ENCODE data around the gene PDZRN4. TPM values are rescaled to one million over a fixed set of nuclear protein-coding genes. Genes with fewer than 3 reads are reported as not detected.

The PDZRN4 gene
- polyA plus RNA-seq, 2 of the 4 experiments (the other 2 are of a cell fraction) = 0.03 TPM

DNA sequence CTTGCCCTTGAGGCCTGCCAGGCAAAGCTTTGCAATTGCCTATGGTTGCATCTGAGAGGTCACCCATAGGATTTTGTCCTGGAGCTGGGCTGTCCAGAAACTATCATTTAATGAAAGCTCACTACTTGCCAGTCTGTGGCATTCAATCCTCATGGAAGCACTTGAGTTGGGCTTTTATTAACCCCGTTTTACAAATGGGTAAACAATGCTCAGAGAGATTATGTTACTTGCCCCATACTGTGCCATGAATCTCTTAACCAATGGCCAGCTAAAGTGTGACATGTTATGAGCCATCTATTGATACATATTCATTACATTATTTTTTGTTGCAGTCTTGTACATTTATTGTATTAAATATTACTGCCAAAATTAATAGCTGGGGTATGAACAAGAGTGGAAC, 35.9 kb downstream of the PDZRN4 start:
- FAIRE-seq = no peak
- Histone ChIP-seq H3K4me3 (no peak overlapping the region), H3K4me1 (no peaks in the 10 kb centered on the region), H3K9me3 (no peaks in the 10 kb centered on the region), H3K4me2 (no peak overlapping the region), H3K27ac (no peak overlapping the region)
- no peak for DNase-seq (ENCODE audit: low read depth in 1 of 2, low spot score in 1 of 2)
- TF ChIP-seq RNF2 (IDR thresholded peaks at IDR 0.05; ENCODE audit: borderline replicate concordance, low read depth) (no peak), MYC (IDR thresholded peaks at IDR 0.05; ENCODE audit: borderline replicate concordance, low read length) (no peak), SREBF2 (IDR thresholded peaks at IDR 0.05) (no peak), ESRRA (IDR thresholded peaks at IDR 0.05; ENCODE audit: borderline replicate concordance, low read length) (no peak), MAFK (IDR thresholded peaks at IDR 0.05; ENCODE audit: partially characterized antibody) (no peak), NR3C1 (IDR thresholded peaks at IDR 0.05) (no peak), PHF8 (IDR thresholded peaks at IDR 0.05; ENCODE audit: borderline replicate concordance, low read depth) (no peak), CHD4 (IDR thresholded peaks at IDR 0.05; ENCODE audit: borderline replicate concordance) (no peak), ZNF302 (CRISPR knock-in tag; IDR thresholded peaks at IDR 0.05) (no peak), POLR2A (IDR thresholded peaks at IDR 0.05; ENCODE audit: low read length) (no peak), KDM1A (IDR thresholded peaks at IDR 0.05; ENCODE audit: low read depth) (no peak)
- TF ChIP-seq, protein P1, sequence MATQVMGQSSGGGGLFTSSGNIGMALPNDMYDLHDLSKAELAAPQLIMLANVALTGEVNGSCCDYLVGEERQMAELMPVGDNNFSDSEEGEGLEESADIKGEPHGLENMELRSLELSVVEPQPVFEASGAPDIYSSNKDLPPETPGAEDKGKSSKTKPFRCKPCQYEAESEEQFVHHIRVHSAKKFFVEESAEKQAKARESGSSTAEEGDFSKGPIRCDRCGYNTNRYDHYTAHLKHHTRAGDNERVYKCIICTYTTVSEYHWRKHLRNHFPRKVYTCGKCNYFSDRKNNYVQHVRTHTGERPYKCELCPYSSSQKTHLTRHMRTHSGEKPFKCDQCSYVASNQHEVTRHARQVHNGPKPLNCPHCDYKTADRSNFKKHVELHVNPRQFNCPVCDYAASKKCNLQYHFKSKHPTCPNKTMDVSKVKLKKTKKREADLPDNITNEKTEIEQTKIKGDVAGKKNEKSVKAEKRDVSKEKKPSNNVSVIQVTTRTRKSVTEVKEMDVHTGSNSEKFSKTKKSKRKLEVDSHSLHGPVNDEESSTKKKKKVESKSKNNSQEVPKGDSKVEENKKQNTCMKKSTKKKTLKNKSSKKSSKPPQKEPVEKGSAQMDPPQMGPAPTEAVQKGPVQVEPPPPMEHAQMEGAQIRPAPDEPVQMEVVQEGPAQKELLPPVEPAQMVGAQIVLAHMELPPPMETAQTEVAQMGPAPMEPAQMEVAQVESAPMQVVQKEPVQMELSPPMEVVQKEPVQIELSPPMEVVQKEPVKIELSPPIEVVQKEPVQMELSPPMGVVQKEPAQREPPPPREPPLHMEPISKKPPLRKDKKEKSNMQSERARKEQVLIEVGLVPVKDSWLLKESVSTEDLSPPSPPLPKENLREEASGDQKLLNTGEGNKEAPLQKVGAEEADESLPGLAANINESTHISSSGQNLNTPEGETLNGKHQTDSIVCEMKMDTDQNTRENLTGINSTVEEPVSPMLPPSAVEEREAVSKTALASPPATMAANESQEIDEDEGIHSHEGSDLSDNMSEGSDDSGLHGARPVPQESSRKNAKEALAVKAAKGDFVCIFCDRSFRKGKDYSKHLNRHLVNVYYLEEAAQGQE (IDR thresholded peaks at IDR 0.05) = no peak
- TF ChIP-seq, protein P2, sequence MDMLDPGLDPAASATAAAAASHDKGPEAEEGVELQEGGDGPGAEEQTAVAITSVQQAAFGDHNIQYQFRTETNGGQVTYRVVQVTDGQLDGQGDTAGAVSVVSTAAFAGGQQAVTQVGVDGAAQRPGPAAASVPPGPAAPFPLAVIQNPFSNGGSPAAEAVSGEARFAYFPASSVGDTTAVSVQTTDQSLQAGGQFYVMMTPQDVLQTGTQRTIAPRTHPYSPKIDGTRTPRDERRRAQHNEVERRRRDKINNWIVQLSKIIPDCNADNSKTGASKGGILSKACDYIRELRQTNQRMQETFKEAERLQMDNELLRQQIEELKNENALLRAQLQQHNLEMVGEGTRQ (IDR thresholded peaks at IDR 0.05) = no peak
- TF ChIP-seq, protein P3, sequence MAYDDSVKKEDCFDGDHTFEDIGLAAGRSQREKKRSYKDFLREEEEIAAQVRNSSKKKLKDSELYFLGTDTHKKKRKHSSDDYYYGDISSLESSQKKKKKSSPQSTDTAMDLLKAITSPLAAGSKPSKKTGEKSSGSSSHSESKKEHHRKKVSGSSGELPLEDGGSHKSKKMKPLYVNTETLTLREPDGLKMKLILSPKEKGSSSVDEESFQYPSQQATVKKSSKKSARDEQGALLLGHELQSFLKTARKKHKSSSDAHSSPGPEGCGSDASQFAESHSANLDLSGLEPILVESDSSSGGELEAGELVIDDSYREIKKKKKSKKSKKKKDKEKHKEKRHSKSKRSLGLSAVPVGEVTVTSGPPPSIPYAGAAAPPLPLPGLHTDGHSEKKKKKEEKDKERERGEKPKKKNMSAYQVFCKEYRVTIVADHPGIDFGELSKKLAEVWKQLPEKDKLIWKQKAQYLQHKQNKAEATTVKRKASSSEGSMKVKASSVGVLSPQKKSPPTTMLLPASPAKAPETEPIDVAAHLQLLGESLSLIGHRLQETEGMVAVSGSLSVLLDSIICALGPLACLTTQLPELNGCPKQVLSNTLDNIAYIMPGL (CRISPR knock-in tag; IDR thresholded peaks at IDR 0.05; ENCODE audit: borderline replicate concordance) = no peak
- TF ChIP-seq, protein P4, sequence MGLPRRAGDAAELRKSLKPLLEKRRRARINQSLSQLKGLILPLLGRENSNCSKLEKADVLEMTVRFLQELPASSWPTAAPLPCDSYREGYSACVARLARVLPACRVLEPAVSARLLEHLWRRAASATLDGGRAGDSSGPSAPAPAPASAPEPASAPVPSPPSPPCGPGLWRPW (IDR thresholded peaks at IDR 0.05) = no peak
- TF ChIP-seq, protein P5, sequence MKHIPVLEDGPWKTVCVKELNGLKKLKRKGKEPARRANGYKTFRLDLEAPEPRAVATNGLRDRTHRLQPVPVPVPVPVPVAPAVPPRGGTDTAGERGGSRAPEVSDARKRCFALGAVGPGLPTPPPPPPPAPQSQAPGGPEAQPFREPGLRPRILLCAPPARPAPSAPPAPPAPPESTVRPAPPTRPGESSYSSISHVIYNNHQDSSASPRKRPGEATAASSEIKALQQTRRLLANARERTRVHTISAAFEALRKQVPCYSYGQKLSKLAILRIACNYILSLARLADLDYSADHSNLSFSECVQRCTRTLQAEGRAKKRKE (CRISPR knock-in tag; IDR thresholded peaks at IDR 0.05; ENCODE audit: low read depth) = no peak
- TF ChIP-seq, protein P6, sequence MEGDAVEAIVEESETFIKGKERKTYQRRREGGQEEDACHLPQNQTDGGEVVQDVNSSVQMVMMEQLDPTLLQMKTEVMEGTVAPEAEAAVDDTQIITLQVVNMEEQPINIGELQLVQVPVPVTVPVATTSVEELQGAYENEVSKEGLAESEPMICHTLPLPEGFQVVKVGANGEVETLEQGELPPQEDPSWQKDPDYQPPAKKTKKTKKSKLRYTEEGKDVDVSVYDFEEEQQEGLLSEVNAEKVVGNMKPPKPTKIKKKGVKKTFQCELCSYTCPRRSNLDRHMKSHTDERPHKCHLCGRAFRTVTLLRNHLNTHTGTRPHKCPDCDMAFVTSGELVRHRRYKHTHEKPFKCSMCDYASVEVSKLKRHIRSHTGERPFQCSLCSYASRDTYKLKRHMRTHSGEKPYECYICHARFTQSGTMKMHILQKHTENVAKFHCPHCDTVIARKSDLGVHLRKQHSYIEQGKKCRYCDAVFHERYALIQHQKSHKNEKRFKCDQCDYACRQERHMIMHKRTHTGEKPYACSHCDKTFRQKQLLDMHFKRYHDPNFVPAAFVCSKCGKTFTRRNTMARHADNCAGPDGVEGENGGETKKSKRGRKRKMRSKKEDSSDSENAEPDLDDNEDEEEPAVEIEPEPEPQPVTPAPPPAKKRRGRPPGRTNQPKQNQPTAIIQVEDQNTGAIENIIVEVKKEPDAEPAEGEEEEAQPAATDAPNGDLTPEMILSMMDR (IDR thresholded peaks at IDR 0.05) = no peak
- CTCF ChIA-PET = no interaction called here
- WGBS (ENCODE audit: missing lambda C conversion rate) = 4% methylated on average over 1 of the region's 1 CpG
- ATAC-seq = no peak
- POLR2A ChIA-PET = no interaction called here

DNA sequence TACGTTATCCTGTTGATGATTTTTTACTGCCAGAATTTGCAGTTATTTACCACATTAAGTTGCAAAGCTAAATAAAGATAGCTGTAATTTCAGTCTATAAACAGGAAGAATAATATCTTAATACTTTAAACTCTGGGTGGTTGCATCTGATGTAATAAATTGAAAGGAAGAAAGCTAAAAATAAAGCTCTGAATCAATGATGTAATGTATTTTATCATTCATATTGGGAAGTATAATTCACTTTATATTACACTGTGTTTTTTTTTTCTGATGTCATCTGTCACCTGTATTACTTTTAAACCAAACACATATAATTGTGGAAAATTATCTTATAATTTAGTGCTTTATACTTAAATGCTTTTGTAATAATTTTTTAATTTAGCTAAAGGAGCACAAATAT, 37.1 kb downstream of the PDZRN4 start:
- FAIRE-seq (no peak), DNase-seq (ENCODE audit: low read depth in 1 of 2, low spot score in 1 of 2) (no peak), ATAC-seq (no peak)
- no peak overlapping the region for H3K4me3 ChIP-seq
- H3K4me1 ChIP-seq = no peaks in the 10 kb centered on the region
- no peak overlapping the region for H3K4me2 ChIP-seq
- CTCF ChIA-PET = no interaction called here
- POLR2A ChIA-PET = no interaction called here
- 37% methylated on average over 1 of the region's 1 CpG for WGBS (ENCODE audit: missing lambda C conversion rate)
- H3K27ac ChIP-seq = no peak overlapping the region
- no peaks in the 10 kb centered on the region for H3K9me3 ChIP-seq
- TF ChIP-seq GATA3 (IDR thresholded peaks at IDR 0.05; ENCODE audit: borderline replicate concordance) = no peak
- TF ChIP-seq RAD21 (conservative IDR thresholded peaks at IDR 0.05 in 1 of 2, IDR thresholded peaks at IDR 0.05 in 1 of 2) = no peak
- no peak for TF ChIP-seq EHF (CRISPR knock-in tag; IDR thresholded peaks at IDR 0.05)
- no peak for TF ChIP-seq HOXA7 (CRISPR knock-in tag; IDR thresholded peaks at IDR 0.05)
- no peak for TF ChIP-seq NR3C1 (IDR thresholded peaks at IDR 0.05)
- no peak for TF ChIP-seq HEYL (CRISPR knock-in tag; IDR thresholded peaks at IDR 0.05)
- TF ChIP-seq JUN (IDR thresholded peaks at IDR 0.05) = no peak
- TF ChIP-seq, protein P7, sequence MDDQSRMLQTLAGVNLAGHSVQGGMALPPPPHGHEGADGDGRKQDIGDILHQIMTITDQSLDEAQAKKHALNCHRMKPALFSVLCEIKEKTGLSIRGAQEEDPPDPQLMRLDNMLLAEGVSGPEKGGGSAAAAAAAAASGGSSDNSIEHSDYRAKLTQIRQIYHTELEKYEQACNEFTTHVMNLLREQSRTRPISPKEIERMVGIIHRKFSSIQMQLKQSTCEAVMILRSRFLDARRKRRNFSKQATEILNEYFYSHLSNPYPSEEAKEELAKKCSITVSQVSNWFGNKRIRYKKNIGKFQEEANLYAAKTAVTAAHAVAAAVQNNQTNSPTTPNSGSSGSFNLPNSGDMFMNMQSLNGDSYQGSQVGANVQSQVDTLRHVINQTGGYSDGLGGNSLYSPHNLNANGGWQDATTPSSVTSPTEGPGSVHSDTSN (IDR thresholded peaks at IDR 0.05) = no peak
- TF ChIP-seq NPAS2 (CRISPR knock-in tag; IDR thresholded peaks at IDR 0.05; ENCODE audit: borderline replicate concordance) = no peak
- TF ChIP-seq, protein P3 (CRISPR knock-in tag; IDR thresholded peaks at IDR 0.05; ENCODE audit: borderline replicate concordance) = no peak
- TF ChIP-seq RCOR1 (IDR thresholded peaks at IDR 0.05; ENCODE audit: low read depth, low read length) = no peak
